ENCODE measurements around the gene NPC1. TPM values are rescaled to one million over a fixed set of nuclear protein-coding genes. Genes with fewer than 3 reads are reported as not detected.
"Not testable (repeated sequence)": the region's sequence is repeated elsewhere in the genome, so short reads cannot be mapped to it uniquely, and the experiment has no call there.

NPC1 gene
- total RNA-seq, 4 donors from 2014 or later, result 35.7 to 99.4 (median 46.2) TPM

- no peak overlapping the region for H3K27ac ChIP-seq
- peaks cover 0 to 8% (median 0%) of the 10 kb centered on the region in 3 donors for H3K27me3 ChIP-seq
- no peak for DNase-seq
- no peak for TF ChIP-seq CTCF (IDR thresholded peaks at IDR 0.05 in 4 of 5, conservative IDR thresholded peaks at IDR 0.05 in 1 of 5)
- H3K36me3 ChIP-seq, result no peaks in the 10 kb centered on the region
- no peak for ATAC-seq
- in situ Hi-C loops (cut with MboI; ENCODE audit: low sequenced_read_pairs in 4 of 4) (no loop called here), intact Hi-C loops (cut with DNase I; ENCODE audit: low total_unique reads) (no loop called here)
- H3K4me3 ChIP-seq, result no peak overlapping the region
- no peaks in the 10 kb centered on the region for H3K9me3 ChIP-seq
- H3K4me1 ChIP-seq, result no peaks in the 10 kb centered on the region
Measured at GRCh38 chr18:23614891-23615290, 28.6 kb upstream of the NPC1 start.

- no peak overlapping the region for H3K27ac ChIP-seq
- peaks cover 0 to 6% (median 0%) of the 10 kb centered on the region in 3 donors for H3K27me3 ChIP-seq
- ATAC-seq, result no peak
- no peaks in the 10 kb centered on the region for H3K36me3 ChIP-seq
- no peak for DNase-seq
- no peak for TF ChIP-seq CTCF (IDR thresholded peaks at IDR 0.05 in 4 of 5, conservative IDR thresholded peaks at IDR 0.05 in 1 of 5)
- in situ Hi-C loops (cut with MboI; ENCODE audit: low sequenced_read_pairs in 4 of 4), result no loop called here
- H3K9me3 ChIP-seq, result no peaks in the 10 kb centered on the region
- intact Hi-C loops (cut with DNase I; ENCODE audit: low total_unique reads), result no loop called here
- no peak overlapping the region for H3K4me3 ChIP-seq
- no peaks in the 10 kb centered on the region for H3K4me1 ChIP-seq
Measured at GRCh38 chr18:23614413-23614812, 28.1 kb upstream of the NPC1 start.

- H3K27ac ChIP-seq; DNase-seq; H3K4me3 ChIP-seq; H3K9me3 ChIP-seq; H3K27me3 ChIP-seq; intact Hi-C loops (cut with DNase I; ENCODE audit: low total_unique reads); H3K4me1 ChIP-seq; ATAC-seq; H3K36me3 ChIP-seq; in situ Hi-C loops (cut with MboI; ENCODE audit: low sequenced_read_pairs in 4 of 4): not testable (repeated sequence)
Measured at GRCh38 chr18:23613091-23613475, 26.8 kb upstream of the NPC1 start.

GRCh38 chr18:23612434-23613090 is 26.3 kb upstream of the NPC1 start:
- no peak for DNase-seq
- TF ChIP-seq POLR2A (IDR thresholded peaks at IDR 0.05) (no peak), CTCF (IDR thresholded peaks at IDR 0.05 in 4 of 5, conservative IDR thresholded peaks at IDR 0.05 in 1 of 5) (no peak)
- H3K4me3 ChIP-seq, result no peak overlapping the region
- no peaks in the 10 kb centered on the region for H3K4me1 ChIP-seq
- H3K36me3 ChIP-seq, result no peaks in the 10 kb centered on the region
- no peaks in the 10 kb centered on the region for H3K27me3 ChIP-seq
- intact Hi-C loops (cut with DNase I; ENCODE audit: low total_unique reads) (no loop called here), in situ Hi-C loops (cut with MboI; ENCODE audit: low sequenced_read_pairs in 4 of 4) (no loop called here)
- no peaks in the 10 kb centered on the region for H3K9me3 ChIP-seq
- no peak overlapping the region for H3K27ac ChIP-seq
- no peak for ATAC-seq

GRCh38 chr18:23609390-23610023 is 23.2 kb upstream of the NPC1 start:
- no peak for ATAC-seq
- Histone ChIP-seq H3K4me1 (no peaks in the 10 kb centered on the region), H3K27me3 (no peaks in the 10 kb centered on the region), H3K27ac (no peak overlapping the region), H3K4me3 (no peak overlapping the region), H3K36me3 (no peaks in the 10 kb centered on the region), H3K9me3 (no peaks in the 10 kb centered on the region)
- TF ChIP-seq CTCF (IDR thresholded peaks at IDR 0.05 in 4 of 5, conservative IDR thresholded peaks at IDR 0.05 in 1 of 5), result no peak
- TF ChIP-seq POLR2A (IDR thresholded peaks at IDR 0.05), result no peak
- intact Hi-C loops (cut with DNase I; ENCODE audit: low total_unique reads), result no loop called here
- no peak for DNase-seq
- in situ Hi-C loops (cut with MboI; ENCODE audit: low sequenced_read_pairs in 4 of 4), result no loop called here
